Measurements from ENCODE around the gene USP12.

Gene USP12

DNA sequence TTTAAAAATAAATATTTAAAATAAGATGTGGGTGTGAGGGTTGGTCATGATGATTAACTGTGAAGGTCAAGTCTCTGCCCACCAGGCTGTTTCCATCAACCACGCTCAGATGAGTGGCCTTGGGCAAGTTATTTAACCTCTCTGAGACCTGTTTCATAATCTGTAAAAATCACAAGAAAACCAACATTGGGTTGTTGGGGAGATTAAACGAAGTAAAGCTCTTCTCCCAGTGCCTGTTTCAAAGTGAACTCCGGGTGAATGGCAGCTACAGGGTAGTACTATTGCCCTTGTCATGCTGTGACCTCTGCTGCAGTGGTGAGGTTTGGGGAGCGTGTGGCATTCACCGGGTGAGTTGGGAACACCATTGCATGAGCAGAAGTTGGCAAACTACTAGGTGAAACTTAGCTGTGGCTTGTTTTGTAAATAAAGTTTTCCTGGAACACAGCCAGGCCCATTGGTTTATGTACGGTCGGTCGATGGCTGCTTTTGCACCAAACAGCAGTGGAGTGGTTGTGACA is 153.2 kb downstream of the USP12 start:
- H3K36me3 ChIP-seq (ENCODE audit: control insufficient read depth, insufficient read depth, low read length): no peaks in the 10 kb centered on the region
- H3K9me3 ChIP-seq (ENCODE audit: control insufficient read depth, low read length): no peaks in the 10 kb centered on the region
- no peak overlapping the region for H3K27ac ChIP-seq (ENCODE audit: low read depth, low read length, severe bottlenecking)
- no peak overlapping the region for H3K4me3 ChIP-seq (ENCODE audit: extremely low read depth, insufficient read depth, low read length, poor library complexity, severe bottlenecking)
- H3K4me1 ChIP-seq (ENCODE audit: control insufficient read depth, insufficient read depth, low read length, poor library complexity, severe bottlenecking): peaks cover 18% of the 10 kb centered on the region
- WGBS, 2 experiments (ENCODE audit: insufficient coverage in 2 of 2): 87 to 89% methylated on average over 7 of the region's 8 CpGs

- no peak overlapping the region for H3K4me3 ChIP-seq (ENCODE audit: extremely low read depth, insufficient read depth, low read length, poor library complexity, severe bottlenecking)
- H3K36me3 ChIP-seq (ENCODE audit: control insufficient read depth, insufficient read depth, low read length): no peaks in the 10 kb centered on the region
- H3K4me1 ChIP-seq (ENCODE audit: control insufficient read depth, insufficient read depth, low read length, poor library complexity, severe bottlenecking): peaks cover 11% of the 10 kb centered on the region
- H3K27ac ChIP-seq (ENCODE audit: low read depth, low read length, severe bottlenecking): no peak overlapping the region
- 83 to 92% methylated on average over 1 to 3 of the region's 4 CpGs for WGBS, 2 experiments (ENCODE audit: insufficient coverage in 2 of 2)
- no peaks in the 10 kb centered on the region for H3K9me3 ChIP-seq (ENCODE audit: control insufficient read depth, low read length)
These were observed 154.7 kb downstream of the USP12 start for GRCh38 chr13:27016875-27017274.

Measured in mesodermal cell (in vitro differentiated cells).